ENCODE data around the gene MAD1L1.

The MAD1L1 gene

DNA sequence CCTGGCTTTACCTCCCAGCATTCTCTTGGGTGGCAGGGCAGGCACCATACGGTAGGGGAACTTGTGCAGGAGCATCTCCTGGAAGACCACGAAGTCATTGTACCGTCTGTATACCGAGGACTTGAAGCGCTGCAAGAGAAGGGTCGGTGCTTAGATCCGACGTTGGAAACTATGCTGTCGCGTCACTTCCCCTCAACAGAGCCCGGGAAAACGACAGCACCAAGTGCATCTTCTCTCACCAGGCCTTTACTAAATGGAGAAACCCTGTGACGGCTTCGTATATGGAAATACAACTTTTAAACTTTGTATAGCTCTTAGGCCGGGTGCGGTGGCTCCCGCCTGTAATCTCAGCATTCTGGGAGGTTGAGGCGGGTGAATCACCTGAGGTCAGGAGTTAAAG is 42.4 kb upstream of the MAD1L1 start:
- TF ChIP-seq, protein P1, sequence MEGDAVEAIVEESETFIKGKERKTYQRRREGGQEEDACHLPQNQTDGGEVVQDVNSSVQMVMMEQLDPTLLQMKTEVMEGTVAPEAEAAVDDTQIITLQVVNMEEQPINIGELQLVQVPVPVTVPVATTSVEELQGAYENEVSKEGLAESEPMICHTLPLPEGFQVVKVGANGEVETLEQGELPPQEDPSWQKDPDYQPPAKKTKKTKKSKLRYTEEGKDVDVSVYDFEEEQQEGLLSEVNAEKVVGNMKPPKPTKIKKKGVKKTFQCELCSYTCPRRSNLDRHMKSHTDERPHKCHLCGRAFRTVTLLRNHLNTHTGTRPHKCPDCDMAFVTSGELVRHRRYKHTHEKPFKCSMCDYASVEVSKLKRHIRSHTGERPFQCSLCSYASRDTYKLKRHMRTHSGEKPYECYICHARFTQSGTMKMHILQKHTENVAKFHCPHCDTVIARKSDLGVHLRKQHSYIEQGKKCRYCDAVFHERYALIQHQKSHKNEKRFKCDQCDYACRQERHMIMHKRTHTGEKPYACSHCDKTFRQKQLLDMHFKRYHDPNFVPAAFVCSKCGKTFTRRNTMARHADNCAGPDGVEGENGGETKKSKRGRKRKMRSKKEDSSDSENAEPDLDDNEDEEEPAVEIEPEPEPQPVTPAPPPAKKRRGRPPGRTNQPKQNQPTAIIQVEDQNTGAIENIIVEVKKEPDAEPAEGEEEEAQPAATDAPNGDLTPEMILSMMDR (IDR thresholded peaks at IDR 0.05), result no peak

DNA sequence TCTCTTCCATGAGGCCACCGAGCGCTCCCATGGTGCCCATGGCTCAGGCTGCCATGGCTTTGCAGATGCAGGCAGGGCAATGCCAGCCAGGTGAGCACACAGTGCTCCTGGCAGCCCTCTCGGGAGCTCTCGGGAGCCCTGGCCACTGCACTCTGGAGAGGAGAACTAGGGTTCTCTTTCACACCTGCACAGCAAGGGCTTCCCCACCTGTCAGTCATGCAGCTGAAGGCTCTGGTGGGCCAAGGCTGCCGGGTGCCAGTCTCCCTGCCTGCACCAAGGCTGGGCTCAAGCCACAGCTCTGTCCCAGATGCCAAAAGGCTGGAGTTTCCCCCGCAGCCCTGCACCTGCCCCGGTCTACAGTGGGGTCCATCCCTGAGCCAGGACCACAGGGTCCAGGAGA is 41.9 kb upstream of the MAD1L1 start:
- TF ChIP-seq, protein P1 (IDR thresholded peaks at IDR 0.05), result no peak

DNA sequence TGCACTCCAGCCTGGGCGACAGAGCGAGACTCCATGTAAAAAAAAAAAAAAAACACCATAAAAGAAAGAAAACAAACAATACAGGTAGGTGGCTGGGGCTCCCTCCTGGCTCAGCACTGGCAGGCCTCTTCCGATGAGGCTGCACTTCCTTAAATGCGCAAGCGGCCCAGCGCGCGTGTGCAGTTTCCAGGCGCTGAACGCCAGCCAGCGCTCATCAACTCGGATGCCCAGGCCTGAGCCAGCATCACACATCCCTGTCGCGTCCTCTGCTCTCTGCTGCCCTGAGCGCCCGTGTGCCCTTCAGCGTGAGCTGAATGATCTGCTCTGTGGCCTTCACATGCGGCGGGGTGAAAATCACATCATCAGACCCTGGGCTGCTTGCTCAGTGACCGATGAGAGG is 41.1 kb upstream of the MAD1L1 start:
- TF ChIP-seq, protein P1 (IDR thresholded peaks at IDR 0.05), result no peak

DNA sequence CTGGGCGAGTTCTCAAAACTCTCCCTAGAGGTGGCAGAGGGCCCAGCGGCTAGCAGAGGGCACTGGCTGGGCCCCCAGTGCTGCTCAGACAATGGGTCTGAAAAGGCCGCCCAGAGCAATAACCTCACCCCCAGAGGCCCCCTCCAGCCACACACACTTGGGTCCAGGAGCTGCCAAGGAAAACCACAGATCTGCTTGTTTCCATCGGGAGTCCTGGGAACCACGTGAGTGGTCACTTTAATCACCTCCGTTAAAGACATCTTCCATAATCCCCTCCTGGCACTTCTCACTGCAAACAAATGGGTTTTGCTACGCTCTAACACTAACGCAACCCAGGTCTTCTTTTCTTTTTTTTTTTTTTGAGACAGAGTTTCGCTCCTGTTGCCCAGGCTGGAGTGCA is 39.3 kb upstream of the MAD1L1 start:
- TF ChIP-seq, protein P1 (IDR thresholded peaks at IDR 0.05), result no peak

DNA sequence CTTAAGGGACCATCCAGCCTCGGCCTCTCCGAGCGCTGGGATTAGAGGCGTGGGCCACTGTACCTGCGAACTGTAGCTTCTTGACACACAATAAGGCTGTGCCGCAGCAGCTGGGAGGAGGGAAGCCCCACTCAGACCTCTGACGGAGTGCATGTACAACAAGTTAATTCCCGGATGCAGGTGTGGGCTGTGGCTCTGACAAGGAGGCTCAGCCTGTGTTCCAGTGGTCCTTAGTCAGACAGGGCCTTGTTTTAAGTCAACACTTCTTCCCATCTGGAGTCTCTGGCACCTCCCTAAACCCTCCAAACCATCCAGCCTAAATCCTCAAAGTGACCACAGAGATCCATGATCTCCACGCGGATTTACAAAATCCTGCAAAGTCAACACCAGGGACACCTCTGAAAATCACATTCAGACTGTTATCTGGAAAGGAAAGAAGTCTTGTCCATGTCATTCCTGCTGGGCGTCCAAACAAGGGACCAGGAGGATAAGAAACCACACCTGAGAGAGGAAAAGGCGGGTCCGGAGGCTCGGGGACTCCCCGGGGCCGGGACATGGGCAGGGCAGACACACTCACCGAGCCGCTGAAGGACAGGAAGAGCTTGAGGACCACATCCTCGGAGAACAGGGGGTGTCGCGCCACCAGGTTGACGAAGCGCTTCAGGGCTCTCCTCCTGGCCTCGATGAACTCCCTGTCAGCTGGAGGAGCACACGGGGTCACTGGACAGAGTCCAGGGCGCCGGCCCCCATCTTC is 38.7 kb upstream of the MAD1L1 start:
- TF ChIP-seq, protein P1 (IDR thresholded peaks at IDR 0.05), result no peak

DNA sequence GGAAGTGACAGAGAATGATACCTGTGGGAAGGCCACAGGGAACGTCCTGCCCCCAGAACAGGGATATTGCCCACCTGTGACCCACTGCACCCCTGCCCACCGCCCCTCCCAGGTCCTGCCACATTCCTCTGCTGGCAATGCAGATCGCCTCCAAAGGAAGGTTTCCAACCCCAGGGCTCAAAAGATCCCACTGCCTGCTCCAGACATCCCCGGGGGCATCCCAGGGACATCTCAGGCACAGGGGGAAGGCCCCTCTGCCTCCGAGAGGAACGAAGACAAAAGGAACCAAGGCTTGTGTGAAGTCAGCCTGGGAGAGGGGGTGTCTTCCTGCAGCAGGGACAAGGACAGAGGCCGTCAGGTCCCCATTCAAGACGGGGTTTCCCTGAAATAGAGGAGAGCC is 37.8 kb upstream of the MAD1L1 start:
- TF ChIP-seq, protein P1 (IDR thresholded peaks at IDR 0.05), result no peak

DNA sequence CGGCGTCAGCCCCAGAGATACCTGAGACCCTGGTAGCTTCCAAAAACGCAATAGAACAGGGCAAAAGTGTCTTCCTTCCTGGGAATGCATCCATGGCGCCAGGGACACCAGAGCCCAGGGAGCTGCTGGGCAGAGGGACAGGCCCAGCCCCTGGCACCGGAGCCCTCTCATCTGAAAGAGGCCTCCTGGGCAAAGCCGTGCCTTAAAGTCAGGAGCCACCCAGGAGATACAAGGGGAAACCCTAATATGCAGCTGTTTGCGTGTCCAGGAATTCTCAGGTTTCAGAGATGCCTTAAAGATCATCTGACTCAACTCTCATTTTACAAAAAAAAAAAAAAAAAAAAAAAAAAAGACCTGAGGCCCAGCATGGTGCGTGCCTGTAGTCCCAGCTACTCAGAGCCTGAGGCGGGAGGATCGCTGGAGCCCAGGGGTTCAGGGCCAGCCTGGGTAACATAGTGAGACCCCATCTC is 37.3 kb upstream of the MAD1L1 start:
- TF ChIP-seq, protein P1 (IDR thresholded peaks at IDR 0.05), result no peak

Measured in LNCAP (cell line).